Prostate gland (tissue), 2 donors: ENCODE data around the gene XPR1.

Experiments
- CTCF ChIP-seq, 4 experiments: fragments of 200-600 bp in 2 of 4; fragments of 450-650 bp in 2 of 4; sonication (generic) in 2 of 4; IDR thresholded peaks; 1 replicate in 3 of 4; 2 replicates in 1 of 4; pipeline ENCODE4 v1.5.1; 2016 to 2019; ENCODE audit warnings: antibody characterized with exemption in 4 of 4, mild to moderate bottlenecking in 2 of 4, moderate library complexity in 2 of 4
- POLR2A ChIP-seq: fragments of 450-650 bp; IDR thresholded peaks from one replicate; pipeline ENCODE4 v1.6.1; 2016; ENCODE audit warnings: antibody characterized with exemption, mild to moderate bottlenecking
- POLR2AphosphoS5 ChIP-seq: sonication (generic); formaldehyde crosslinking; IDR thresholded peaks from one replicate; pipeline ENCODE4 v1.6.1; 2017; ENCODE audit warnings: antibody characterized with exemption

- TF ChIP-seq CTCF (IDR thresholded peaks at IDR 0.05) (no peak), POLR2AphosphoS5 (no peak), POLR2A (no peak)
Measured at GRCh38 chr1:180815188-180815587, 183.4 kb downstream of the XPR1 start.
